GM23248 (cell line): ENCODE results near the gene ABLIM3.

Experiments
- EZH2 ChIP-seq: fragments of 200-600 bp; sonication (generic); IDR thresholded peaks from 2 replicates; pipeline ENCODE4 v1.6.1; 2018; ENCODE audit warnings: antibody characterized with exemption, mild to moderate bottlenecking; ENCODE audit not compliant: insufficient read depth, poor library complexity, severe bottlenecking
- EZH2phosphoT487 ChIP-seq: fragments of 200-600 bp; sonication (generic); IDR thresholded peaks from 2 replicates; pipeline ENCODE4 v1.6.1; 2018; ENCODE audit warnings: antibody characterized with exemption, moderate library complexity, mild to moderate bottlenecking, low read depth; ENCODE audit not compliant: insufficient read depth

DNA sequence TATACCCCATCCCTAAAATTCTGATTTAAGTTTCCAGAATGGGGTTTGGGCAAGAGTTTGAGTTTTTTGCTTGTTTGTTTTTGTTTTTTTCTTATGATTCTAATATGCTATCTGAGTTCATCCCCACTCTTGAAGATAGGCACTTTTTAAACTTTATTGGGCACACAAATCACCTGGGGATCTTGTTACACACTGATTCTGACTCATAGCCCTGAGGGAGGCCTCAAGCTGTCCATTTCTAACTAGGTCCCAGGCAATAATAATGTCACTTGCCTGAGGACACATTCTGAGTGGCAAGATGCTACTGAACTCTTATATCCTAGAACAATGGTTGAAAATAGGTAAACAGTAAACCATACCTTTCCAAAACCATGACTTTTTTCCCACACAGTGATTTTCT is 22.8 kb upstream of the ABLIM3 start:
- TF ChIP-seq EZH2 = no peak
- no peak for TF ChIP-seq EZH2phosphoT487
